Tibial nerve (tissue), 4 donors: ENCODE measurements around the gene ETFB. TPM values are rescaled to one million over a fixed set of nuclear protein-coding genes. Genes with fewer than 3 reads are reported as not detected.
A peak's percentile ranks its signal among the peaks of the same experiment; 100 is the strongest.

ENCODE experiments used
- DNase-seq, 2 donors: peaks; one replicate each; pipeline ENCODE4 v3.0.0-alpha.2; 2019; ENCODE audit warnings: low spot score in 2 of 2
- H3K27ac ChIP-seq, 4 donors: fragments of 200-600 bp; sonication (generic) in 3 of 4; one replicate each; pipeline ENCODE4 v1.5.1; 2017 to 2019; ENCODE audit warnings: mild to moderate bottlenecking in 1 of 4
- H3K27me3 ChIP-seq, 2 donors: fragments of 200-600 bp; sonication (generic) in 1 of 2; one replicate each; pipeline versions ENCODE4 v1.5.1 to v1.6.0; 2017 to 2019
- H3K36me3 ChIP-seq, 3 donors: fragments of 200-600 bp; sonication (generic); one replicate each; pipeline ENCODE4 v1.5.1; 2018 to 2019
- H3K4me1 ChIP-seq, 4 donors: fragments of 200-600 bp; sonication (generic) in 3 of 4; one replicate each; pipeline ENCODE4 v1.5.1; 2017 to 2019
- H3K4me3 ChIP-seq, 4 donors: fragments of 200-600 bp; sonication (generic) in 3 of 4; one replicate each; pipeline ENCODE4 v1.5.1; 2017 to 2019; ENCODE audit warnings: mild to moderate bottlenecking in 1 of 4, moderate library complexity in 1 of 4
- H3K9me3 ChIP-seq, 4 donors: fragments of 200-600 bp; sonication (generic) in 3 of 4; one replicate each; pipeline ENCODE4 v1.5.1; 2017 to 2019
- CTCF ChIP-seq, 5 experiments: fragments of 200-600 bp in 3 of 5; fragments of 450-650 bp in 2 of 5; sonication (generic) in 3 of 5; IDR thresholded peaks; one replicate each; pipeline ENCODE4 v1.5.1; 2016 to 2019; ENCODE audit warnings: antibody characterized with exemption in 5 of 5, mild to moderate bottlenecking in 3 of 5, moderate library complexity in 2 of 5
- EP300 ChIP-seq, 2 donors: sonication (generic); formaldehyde crosslinking; IDR thresholded peaks; one replicate each; pipeline ENCODE4 v1.6.1; 2017; ENCODE audit warnings: antibody characterized with exemption in 2 of 2, mild to moderate bottlenecking in 1 of 2
- POLR2A ChIP-seq, 2 donors: fragments of 450-650 bp; IDR thresholded peaks; one replicate each; pipeline ENCODE4 v1.6.1; 2017; ENCODE audit warnings: antibody characterized with exemption in 2 of 2, mild to moderate bottlenecking in 2 of 2, moderate library complexity in 2 of 2
- WGBS, 2 donors: methylation state at CpG; one replicate each; pipeline ENCODE4 v1.1.5; 2018; 5-methylcytosine and 5-hydroxymethylcytosine counted together
- total RNA-seq, 4 donors: library from RNA; depleted of rRNA; stranded (reverse); fragments of >200 nt; gene quantifications; one replicate each; pipeline ENCODE4 v1.1.0, GENCODE V29; 2016

The ETFB gene
- total RNA-seq, 4 donors from 2014 or later: 73.2 to 118 (median 101) TPM

- H3K27ac ChIP-seq: no peak overlapping the region
- no peaks in the 10 kb centered on the region for H3K4me1 ChIP-seq
- H3K9me3 ChIP-seq: no peaks in the 10 kb centered on the region
- 74 to 85% methylated on average over 10 of the region's 10 CpGs for WGBS, 2 donors
- TF ChIP-seq CTCF (IDR thresholded peaks at IDR 0.05) (no peak), EP300 (IDR thresholded peaks at IDR 0.05) (no peak), POLR2A (IDR thresholded peaks at IDR 0.05) (no peak)
- no peak overlapping the region for H3K4me3 ChIP-seq
- H3K36me3 ChIP-seq: peaks cover 2 to 65% (median 4%) of the 10 kb centered on the region in 3 donors
- no peak for DNase-seq
- no peaks in the 10 kb centered on the region for H3K27me3 ChIP-seq
These were observed 18.8 kb downstream of the ETFB start for GRCh38 chr19:51347209-51347928.

GRCh38 chr19:51346742-51347141, 19.4 kb downstream of the ETFB start:
- no peak for TF ChIP-seq POLR2A (IDR thresholded peaks at IDR 0.05)
- no peak for TF ChIP-seq EP300 (IDR thresholded peaks at IDR 0.05)
- no peak for TF ChIP-seq CTCF (IDR thresholded peaks at IDR 0.05)
- Histone ChIP-seq H3K9me3 (no peaks in the 10 kb centered on the region), H3K4me1 (no peaks in the 10 kb centered on the region), H3K4me3 (no peak overlapping the region), H3K27me3 (no peaks in the 10 kb centered on the region), H3K36me3 (peaks cover 0 to 60% (median 2%) of the 10 kb centered on the region in 3 donors), H3K27ac (no peak overlapping the region)
- 83 to 92% methylated on average over 9 to 17 of the region's 17 CpGs for WGBS, 2 donors
- DNase-seq: no peak

- H3K27ac ChIP-seq: no peak overlapping the region
- H3K9me3 ChIP-seq: no peaks in the 10 kb centered on the region
- TF ChIP-seq POLR2A (IDR thresholded peaks at IDR 0.05): no peak
- TF ChIP-seq CTCF (IDR thresholded peaks at IDR 0.05): no peak
- TF ChIP-seq EP300 (IDR thresholded peaks at IDR 0.05): no peak
- no peak overlapping the region for H3K4me3 ChIP-seq
- peaks cover 0 to 12% (median 7%) of the 10 kb centered on the region in 4 donors for H3K4me1 ChIP-seq
- peaks cover 0 to 44% (median 0%) of the 10 kb centered on the region in 3 donors for H3K36me3 ChIP-seq
- WGBS, 2 donors: 97 to 98% methylated on average over 9 of the region's 9 CpGs
- DNase-seq: no peak
- H3K27me3 ChIP-seq: no peaks in the 10 kb centered on the region
These were observed 21.0 kb downstream of the ETFB start for GRCh38 chr19:51345076-51345620.

- no peak for DNase-seq
- Histone ChIP-seq H3K27me3 (no peaks in the 10 kb centered on the region), H3K4me3 (no peak overlapping the region), H3K9me3 (no peaks in the 10 kb centered on the region), H3K36me3 (peaks cover 0 to 34% (median 0%) of the 10 kb centered on the region in 3 donors), H3K4me1 (peaks cover 0 to 28% (median 11%) of the 10 kb centered on the region in 4 donors), H3K27ac (peak overlapping the region in 1 of 4 donors; percentile 90)
- 56 to 62% methylated on average over 9 of the region's 9 CpGs for WGBS, 2 donors
- no peak for TF ChIP-seq POLR2A (IDR thresholded peaks at IDR 0.05)
- no peak for TF ChIP-seq CTCF (IDR thresholded peaks at IDR 0.05)
- no peak for TF ChIP-seq EP300 (IDR thresholded peaks at IDR 0.05)
These were observed 23.3 kb downstream of the ETFB start for GRCh38 chr19:51342631-51343569.
